CD1c-positive myeloid dendritic cell (primary cell): Measurements from ENCODE around the gene CLEC6A.
"Not testable (repeated sequence)": the region's sequence is repeated elsewhere in the genome, so short reads cannot be mapped to it uniquely, and the experiment has no call there.

ENCODE experiments used
- DNase-seq: peaks from one replicate; pipeline ENCODE4 v3.0.0-alpha.2; 2016; ENCODE audit errors: extremely low spot score

Gene CLEC6A

DNA sequence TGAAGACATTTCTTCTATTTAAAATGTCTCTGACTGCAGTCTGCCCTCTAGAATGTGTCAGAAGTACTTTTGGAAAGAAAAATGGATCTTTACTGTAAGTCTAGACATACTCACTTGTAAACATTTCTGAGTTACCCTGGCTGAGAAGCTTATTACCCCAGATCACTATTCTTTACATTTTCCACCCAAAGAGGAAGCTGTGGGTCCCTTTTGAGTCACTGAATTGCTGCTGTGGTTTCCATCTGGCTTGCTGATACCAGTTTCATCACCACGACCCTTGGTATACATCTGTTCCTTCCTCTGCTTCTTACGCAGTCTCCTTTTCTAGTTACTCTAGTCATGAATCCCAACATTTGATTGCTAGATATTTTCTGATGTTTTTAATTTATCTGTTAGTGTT is 37.3 kb downstream of the CLEC6A start:
- DNase-seq = peak; percentile 94

DNA sequence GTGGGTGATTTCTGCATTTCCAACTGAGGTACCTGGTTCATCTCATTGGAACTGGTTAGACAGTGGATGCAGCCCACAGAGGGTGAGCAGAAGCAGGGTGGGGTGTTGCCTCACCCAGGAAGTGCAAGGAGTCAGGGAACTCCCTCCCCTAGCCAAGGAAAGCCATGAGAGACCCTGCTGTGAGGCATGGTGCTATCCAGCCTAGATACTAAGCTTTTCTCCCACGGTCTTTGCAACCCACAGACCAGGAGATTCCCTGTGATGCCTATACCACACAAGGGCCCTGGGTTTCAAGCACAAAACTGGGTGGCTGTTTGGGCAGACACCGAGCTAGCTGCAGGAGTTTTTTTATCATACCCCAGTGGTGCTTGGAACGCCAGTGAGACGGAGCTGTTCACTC is 39.9 kb downstream of the CLEC6A start:
- DNase-seq = not testable (repeated sequence)

- not testable (repeated sequence) for DNase-seq
Observed at GRCh38 chr12:8496074-8496473, 40.3 kb downstream of the CLEC6A start.

- no peak for DNase-seq
Observed at GRCh38 chr12:8499616-8500015, 43.9 kb downstream of the CLEC6A start.

GRCh38 chr12:8501720-8502119 is 46.0 kb downstream of the CLEC6A start:
- peak; percentile 45 for DNase-seq

GRCh38 chr12:8504351-8504750 is 48.6 kb downstream of the CLEC6A start:
- no peak for DNase-seq

- DNase-seq = no peak
Observed at GRCh38 chr12:8507596-8507995, 51.8 kb downstream of the CLEC6A start.

- no peak for DNase-seq
Observed at GRCh38 chr12:8508223-8508622, 52.5 kb downstream of the CLEC6A start.

GRCh38 chr12:8508910-8509841 is 53.4 kb downstream of the CLEC6A start:
- no peak for DNase-seq

- DNase-seq = peak; percentile 47
Observed at GRCh38 chr12:8513256-8513655, 57.5 kb downstream of the CLEC6A start, which contains the start of gene CLEC4D. TSS of gene CLEC4D (plus strand) at chr12:8513503. CDS start at chr12:8513733, 230 bp downstream.

DNA sequence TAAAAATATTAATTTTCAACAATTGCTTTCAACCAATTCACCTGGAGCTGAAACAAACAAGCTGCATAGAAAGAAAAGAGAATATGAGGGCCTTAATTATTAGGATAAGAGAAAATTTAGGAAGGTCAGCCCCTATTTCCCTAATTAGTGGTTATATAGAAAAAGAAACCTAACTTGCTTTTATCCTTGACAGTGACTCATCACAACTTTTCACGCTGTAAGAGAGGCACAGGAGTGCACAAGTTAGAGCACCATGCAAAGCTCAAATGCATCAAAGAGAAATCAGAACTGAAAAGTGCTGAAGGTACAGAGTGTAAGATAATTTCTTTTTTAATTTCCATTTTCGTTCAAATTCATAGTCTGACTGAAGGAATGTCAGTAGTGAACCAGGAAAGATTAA is 62.2 kb downstream of the CLEC6A start:
- DNase-seq = no peak

DNA sequence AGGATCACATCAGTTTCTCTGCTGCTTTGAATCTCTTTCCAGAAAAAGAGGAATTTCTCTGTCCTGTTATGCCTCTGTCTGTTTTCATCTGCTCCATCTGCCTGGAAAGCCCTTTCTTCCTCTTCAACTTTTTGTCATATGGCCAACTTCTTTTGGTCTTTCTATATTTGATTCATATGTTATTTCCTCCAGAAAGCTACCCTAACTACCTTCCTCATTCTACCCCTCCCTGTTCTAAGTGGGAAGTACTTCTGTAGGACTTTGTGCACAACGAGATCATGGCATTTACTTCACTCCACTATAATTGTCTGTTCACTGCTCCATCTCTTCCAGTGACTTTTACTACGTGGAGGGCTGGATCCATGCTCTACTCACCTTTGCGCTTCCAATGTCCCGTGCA is 63.4 kb downstream of the CLEC6A start:
- DNase-seq = peak; percentile 43

DNA sequence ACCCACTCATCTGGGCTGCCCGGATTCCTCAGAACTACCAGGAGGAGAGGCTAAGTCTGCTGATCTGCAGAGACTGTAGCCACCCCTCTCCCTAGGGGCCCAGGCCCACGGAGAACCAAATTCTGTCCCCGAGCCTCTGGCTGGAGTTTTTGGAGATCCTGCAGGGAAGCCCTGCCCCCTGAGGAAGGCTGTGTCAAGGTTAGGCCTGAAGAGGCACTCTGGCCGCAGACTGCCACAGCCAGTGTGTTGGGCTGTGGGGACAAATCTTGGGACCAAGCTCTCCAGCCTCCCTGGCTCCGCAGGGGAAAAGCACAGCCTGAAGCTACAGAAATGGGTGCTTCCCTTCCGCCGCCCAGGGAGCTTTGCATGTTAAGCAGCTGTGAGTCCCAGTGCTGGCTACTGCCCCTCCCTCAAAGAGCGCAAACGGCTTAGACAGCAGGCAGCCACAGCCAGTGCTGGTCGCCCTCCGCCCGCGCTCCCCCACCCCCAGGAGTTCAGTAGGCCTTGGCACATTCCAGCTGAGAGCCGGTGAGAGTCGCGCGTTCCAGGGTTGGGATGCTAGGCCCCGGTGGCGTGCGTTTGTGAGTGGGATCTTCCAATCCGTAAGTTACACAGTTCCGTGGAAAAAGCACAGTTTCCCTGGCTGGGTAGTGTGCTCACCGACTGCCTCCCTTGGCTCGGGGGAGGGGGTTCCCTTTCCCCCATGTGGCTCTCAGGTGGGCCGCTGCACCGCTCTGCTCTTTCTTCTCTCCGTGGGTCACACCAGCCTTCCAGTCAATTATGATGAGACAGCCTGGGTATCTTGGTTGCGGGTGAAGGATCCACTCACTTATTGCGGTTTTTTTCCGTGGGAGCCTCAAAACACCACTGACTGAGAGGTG is 71.7 kb downstream of the CLEC6A start:
- DNase-seq = no peak
